Erythroblast (primary cell): Measurements from ENCODE around the gene KRT12.

Experiments used
- GATA1 ChIP-seq: IDR thresholded peaks from 2 replicates; pipeline ENCODE4 v1.6.1; 2011; ENCODE audit warnings: low read depth, mild to moderate bottlenecking, control low read depth, low read length, moderate library complexity
- POLR2A ChIP-seq: IDR thresholded peaks from 2 replicates; pipeline ENCODE4 v1.6.1; 2011; ENCODE audit warnings: mild to moderate bottlenecking, low read length

- no peak for TF ChIP-seq POLR2A
- TF ChIP-seq GATA1: no peak
Observed at GRCh38 chr17:40902498-40902897, 35.5 kb upstream of the KRT12 start.
